Cardiac fibroblast (primary cell): Measurements from ENCODE around the gene ANKRD40CL.
A peak's percentile ranks its signal among the peaks of the same experiment; 100 is the strongest.

Experiments used
- DNase-seq, 2 donors: peaks; one replicate each; pipeline versions ENCODE4 v3.0.0 to v3.0.0-alpha.2; 2010; ENCODE audit warnings: low read depth in 2 of 2
- H3K4me3 ChIP-seq, 2 donors: replicated peaks in 1 of 2; 1 replicate in 1 of 2; 2 replicates in 1 of 2; pipeline ENCODE4 v1.5.1; 2011; ENCODE audit warnings: low read depth in 2 of 2, low read length in 2 of 2, mild to moderate bottlenecking in 2 of 2, moderate library complexity in 1 of 2
- TF ChIP-seq, protein P1 (sequence below): IDR thresholded peaks from one replicate; pipeline ENCODE4 v1.5.1; 2011; ENCODE audit warnings: low read depth, mild to moderate bottlenecking, low read length, inconsistent platforms

The ANKRD40CL gene

DNA sequence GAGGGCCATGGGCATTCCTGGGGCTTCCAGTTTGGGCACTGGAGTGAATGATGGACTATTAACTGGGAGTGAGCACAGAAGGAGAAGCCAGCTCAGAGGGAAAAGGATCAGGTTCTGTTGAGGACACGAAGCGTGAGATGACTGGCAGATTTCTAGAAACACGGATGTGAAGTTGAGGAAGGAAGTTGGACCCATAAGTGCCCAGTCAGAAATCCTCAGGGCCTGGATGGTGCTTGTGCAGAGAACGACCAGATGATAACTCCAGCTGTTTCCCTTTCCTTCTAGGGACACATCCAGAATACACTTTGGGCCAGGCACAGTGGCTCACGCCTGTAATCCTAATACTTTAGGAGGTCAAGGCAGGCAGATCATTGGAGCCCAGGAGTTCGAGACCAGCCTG lies 23.3 kb upstream of the ANKRD40CL start:
- DNase-seq = no peak
- TF ChIP-seq, protein P1, sequence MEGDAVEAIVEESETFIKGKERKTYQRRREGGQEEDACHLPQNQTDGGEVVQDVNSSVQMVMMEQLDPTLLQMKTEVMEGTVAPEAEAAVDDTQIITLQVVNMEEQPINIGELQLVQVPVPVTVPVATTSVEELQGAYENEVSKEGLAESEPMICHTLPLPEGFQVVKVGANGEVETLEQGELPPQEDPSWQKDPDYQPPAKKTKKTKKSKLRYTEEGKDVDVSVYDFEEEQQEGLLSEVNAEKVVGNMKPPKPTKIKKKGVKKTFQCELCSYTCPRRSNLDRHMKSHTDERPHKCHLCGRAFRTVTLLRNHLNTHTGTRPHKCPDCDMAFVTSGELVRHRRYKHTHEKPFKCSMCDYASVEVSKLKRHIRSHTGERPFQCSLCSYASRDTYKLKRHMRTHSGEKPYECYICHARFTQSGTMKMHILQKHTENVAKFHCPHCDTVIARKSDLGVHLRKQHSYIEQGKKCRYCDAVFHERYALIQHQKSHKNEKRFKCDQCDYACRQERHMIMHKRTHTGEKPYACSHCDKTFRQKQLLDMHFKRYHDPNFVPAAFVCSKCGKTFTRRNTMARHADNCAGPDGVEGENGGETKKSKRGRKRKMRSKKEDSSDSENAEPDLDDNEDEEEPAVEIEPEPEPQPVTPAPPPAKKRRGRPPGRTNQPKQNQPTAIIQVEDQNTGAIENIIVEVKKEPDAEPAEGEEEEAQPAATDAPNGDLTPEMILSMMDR = no peak

DNA sequence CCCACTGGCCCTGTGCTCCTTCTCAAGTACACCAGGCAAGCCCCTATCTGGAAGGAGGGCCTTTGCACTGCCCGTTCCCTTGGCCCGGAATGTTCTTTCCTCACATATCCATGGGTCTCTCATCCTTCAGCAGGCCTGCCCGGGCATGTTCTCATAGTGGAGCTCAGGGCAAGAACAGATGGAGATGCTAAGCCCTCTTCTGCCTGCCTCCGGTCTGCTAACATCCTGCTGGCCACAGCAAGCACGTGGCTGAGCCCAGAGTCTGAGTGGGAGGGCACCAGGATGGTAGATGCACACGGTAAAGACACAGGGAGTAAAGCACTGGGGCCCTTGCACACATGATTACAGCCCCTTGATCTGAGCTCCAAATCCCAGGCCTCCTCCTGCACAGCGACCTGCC lies 19.8 kb upstream of the ANKRD40CL start:
- TF ChIP-seq, protein P1 = no peak
- no peak for DNase-seq
- no peak overlapping the region for H3K4me3 ChIP-seq

More for the DNA sequence above, 23.3 kb upstream of the ANKRD40CL start:
- no peak overlapping the region for H3K4me3 ChIP-seq

DNA sequence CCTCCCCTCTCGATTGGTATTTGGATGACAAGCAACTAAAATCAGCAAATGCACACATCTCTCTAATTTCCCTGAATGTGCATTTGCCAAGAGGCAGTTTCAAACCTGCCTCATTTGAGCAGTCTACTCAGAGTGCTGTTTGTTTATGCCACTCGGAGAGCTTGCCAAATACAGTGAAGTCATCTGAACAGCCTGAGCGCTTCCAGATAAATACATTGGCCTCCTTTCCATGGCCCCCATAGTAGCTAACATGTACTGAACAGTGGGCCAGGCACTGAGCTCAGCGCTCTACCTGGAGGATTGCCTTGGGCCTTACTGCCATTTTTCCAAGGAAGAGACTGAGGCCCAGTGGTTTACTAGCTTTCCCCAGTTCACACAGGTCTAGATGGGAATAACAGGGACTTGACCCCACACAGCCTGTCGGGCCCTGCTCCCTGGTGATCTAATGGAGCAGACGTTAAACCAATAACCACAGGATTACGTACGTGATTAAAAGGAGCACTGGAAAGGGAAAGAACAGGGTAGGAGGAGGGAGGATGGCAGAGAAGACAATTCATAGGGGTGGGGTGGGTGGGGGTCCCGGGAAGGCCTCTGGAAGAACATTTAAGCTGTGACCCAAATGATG lies 18.7 kb upstream of the ANKRD40CL start:
- H3K4me3 ChIP-seq = no peak overlapping the region
- TF ChIP-seq, protein P1 = no peak
- peak; percentile 44 to 72 for DNase-seq

DNA sequence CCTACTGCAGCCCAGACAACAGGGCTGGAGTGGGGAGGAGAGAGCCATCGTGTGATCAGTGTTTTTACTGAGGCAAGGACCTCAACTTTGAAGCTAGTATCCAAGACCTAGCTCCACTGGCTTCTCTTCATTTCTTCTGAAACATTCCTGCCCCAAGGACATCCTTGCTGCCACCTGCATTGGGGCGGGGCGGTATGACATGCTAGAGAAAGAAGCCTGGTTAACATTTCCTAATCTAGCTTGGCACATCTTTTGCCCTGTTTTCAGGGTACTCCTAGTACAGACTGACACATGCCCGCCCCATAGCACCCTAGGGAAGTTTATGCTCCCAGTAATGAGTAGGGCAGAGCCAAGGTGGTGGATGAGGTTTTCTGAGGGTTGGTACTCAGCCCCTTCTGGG lies 17.8 kb upstream of the ANKRD40CL start:
- no peak overlapping the region for H3K4me3 ChIP-seq
- DNase-seq = no peak
- TF ChIP-seq, protein P1 = no peak

DNA sequence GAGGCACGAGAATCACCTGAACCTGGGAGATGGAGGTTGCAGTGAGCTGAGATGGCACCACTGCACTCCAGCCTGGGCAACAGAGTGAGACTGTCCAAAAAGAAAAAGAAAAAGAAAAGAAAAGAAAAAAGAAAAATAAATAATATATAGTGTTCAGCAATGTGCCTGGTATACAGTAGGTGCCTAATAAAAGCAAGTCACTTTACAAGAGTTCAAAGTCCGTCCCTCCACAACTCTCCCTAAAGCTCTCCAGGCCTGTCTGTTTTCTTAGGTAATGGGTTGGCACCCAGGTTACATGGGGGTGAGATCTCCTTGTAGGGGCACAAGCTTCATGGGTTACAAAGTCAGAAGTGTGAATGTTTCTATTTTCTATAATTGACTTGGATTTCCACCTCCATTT lies 16.6 kb upstream of the ANKRD40CL start:
- TF ChIP-seq, protein P1 = no peak
- no peak overlapping the region for H3K4me3 ChIP-seq
- DNase-seq = no peak

DNA sequence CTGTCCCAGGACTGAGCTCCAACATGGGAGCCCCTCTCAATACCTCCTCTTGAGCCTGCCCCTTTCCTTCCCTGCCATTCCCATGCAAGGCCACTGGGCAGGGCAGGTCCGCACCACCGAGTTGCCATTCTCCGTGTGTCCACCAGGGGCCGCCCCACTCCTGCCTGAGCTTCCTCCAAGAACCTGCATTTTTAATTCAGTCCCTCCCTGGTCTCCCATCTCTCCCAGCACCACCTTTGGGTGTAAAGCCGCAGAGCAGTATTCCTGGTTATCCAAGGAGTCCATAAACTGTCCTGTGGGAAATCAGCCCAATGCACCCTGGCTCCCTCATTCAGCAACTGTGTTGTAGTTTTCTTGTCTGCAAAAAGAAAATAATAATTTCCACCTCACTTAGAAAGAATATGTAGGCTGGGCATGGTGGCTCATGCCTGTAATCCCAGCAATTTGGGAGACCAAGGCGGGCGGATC lies 15.9 kb upstream of the ANKRD40CL start:
- no peak overlapping the region for H3K4me3 ChIP-seq
- peak; percentile 91 to 92 for DNase-seq
- TF ChIP-seq, protein P1 = peak; percentile 99

DNA sequence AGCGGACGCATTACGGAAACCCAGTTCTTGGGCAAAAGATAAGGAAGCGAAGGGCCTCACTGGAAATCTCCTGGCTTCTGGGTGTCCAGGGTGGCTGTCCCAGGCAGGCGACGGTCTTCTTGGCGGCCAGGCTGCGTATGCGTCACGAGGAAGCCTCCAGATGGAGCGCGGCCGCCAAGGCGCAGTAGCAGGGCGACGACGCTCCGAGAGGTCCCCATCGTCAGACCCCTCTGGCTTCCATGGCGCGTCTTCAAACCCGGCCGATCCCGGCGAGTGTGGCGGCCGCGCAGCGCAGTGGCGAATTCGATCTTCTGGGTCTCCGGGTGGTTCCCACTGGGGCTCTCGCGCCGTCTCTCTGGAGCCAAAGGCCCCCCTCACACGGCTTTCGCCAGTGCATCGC lies 13.8 kb upstream of the ANKRD40CL start:
- peak overlapping the region; percentile 26 to 30 for H3K4me3 ChIP-seq
- TF ChIP-seq, protein P1 = no peak
- DNase-seq = no peak
